Endothelial cell of umbilical vein (primary cell): Measurements from ENCODE around the gene C13orf46. TPM values are rescaled to one million over a fixed set of nuclear protein-coding genes. Genes with fewer than 3 reads are reported as not detected.

Experiments used
- BruUV-seq: library from RNA; stranded (reverse); fragments of 400-500 nt; replicated peaks from 2 replicates; lab custom pipeline; 2021; lab: Mats Ljungman, UMichigan
- CTCF ChIA-PET: fragments of 300-600, 350-600 bp; sonication (Branson Sonifier 250); formaldehyde crosslinking; loops from one replicate; lab custom pipeline; 2021; ENCODE audit warnings: antibody characterized with exemption, inconsistent platforms; lab: Charles Lee
- POLR2A ChIA-PET: fragments of 300-600, 350-600 bp; sonication (Branson Sonifier 250); formaldehyde crosslinking; loops from one replicate; lab custom pipeline; 2021; ENCODE audit warnings: antibody characterized with exemption, inconsistent platforms; lab: Charles Lee
- DNase-seq: peaks from one replicate; pipeline ENCODE4 v3.0.0-alpha.2; 2011; ENCODE audit warnings: low read depth, low spot score
- FAIRE-seq: peaks from 2 replicates; lab custom pipeline; 2011; peaks lifted over from hg19 to GRCh38; lab: Jason Lieb, UNC
- H2AFZ ChIP-seq: 2 replicates; pipeline ENCODE4 v1.6.0; 2012; ENCODE audit warnings: low read depth, low read length, control low read depth, inconsistent platforms
- H3K27ac ChIP-seq: 2 replicates; pipeline ENCODE4 v1.5.1; 2011; ENCODE audit warnings: low read depth, mild to moderate bottlenecking, control low read depth, low read length, moderate library complexity; ENCODE audit not compliant: insufficient read depth
- H3K27me3 ChIP-seq, 2 experiments: 2 replicates each; pipeline versions ENCODE4 v1.6.0 to v1.6.1; 2011; ENCODE audit warnings: low read length in 2 of 2, mixed read lengths in 1 of 2; ENCODE audit not compliant: control insufficient read depth in 2 of 2, insufficient read depth in 2 of 2
- H3K36me3 ChIP-seq, 2 experiments: 2 replicates in 1 of 2; 3 replicates in 1 of 2; pipeline ENCODE4 v1.5.1; 2011; ENCODE audit warnings: low read length in 2 of 2, mild to moderate bottlenecking in 1 of 2, moderate library complexity in 1 of 2; ENCODE audit not compliant: control insufficient read depth in 2 of 2, insufficient read depth in 2 of 2; ENCODE audit errors: extremely low read depth in 1 of 2
- H3K4me1 ChIP-seq: 3 replicates; pipeline ENCODE4 v1.5.1; 2011; ENCODE audit warnings: mild to moderate bottlenecking, low read length; ENCODE audit not compliant: control insufficient read depth, insufficient read depth; ENCODE audit errors: extremely low read depth
- H3K4me2 ChIP-seq: 2 replicates; pipeline ENCODE4 v1.6.1; 2011; ENCODE audit warnings: low read length, control low read depth, mixed read lengths; ENCODE audit not compliant: insufficient read depth
- H3K4me3 ChIP-seq, 3 experiments: fragments of 200-600 bp in 1 of 3; sonication (generic), shearing (Covaris generic) in 1 of 3; replicated peaks in 1 of 3; 2 replicates each; pipeline ENCODE4 v1.5.1; 2011 to 2016; ENCODE audit warnings: control low read depth in 3 of 3, low read length in 3 of 3, mild to moderate bottlenecking in 2 of 3, inconsistent platforms in 1 of 3, low read depth in 1 of 3, moderate library complexity in 1 of 3; ENCODE audit not compliant: insufficient read depth in 1 of 3
- H3K79me2 ChIP-seq: 2 replicates; pipeline ENCODE4 v1.6.0; 2012; ENCODE audit warnings: low read length, inconsistent platforms; ENCODE audit not compliant: control insufficient read depth, insufficient read depth
- H3K9ac ChIP-seq: replicated peaks from 2 replicates; pipeline ENCODE3; 2011; ENCODE audit warnings: low read length, control low read depth; ENCODE audit not compliant: insufficient read depth; ENCODE audit errors: extremely low read depth
- H3K9me1 ChIP-seq: replicated peaks from 3 replicates; pipeline ENCODE4 v1.6.0; 2011; ENCODE audit warnings: mild to moderate bottlenecking, low read length; ENCODE audit not compliant: control insufficient read depth, insufficient read depth; ENCODE audit errors: extremely low read depth
- H3K9me3 ChIP-seq: replicated peaks from 2 replicates; pipeline ENCODE4 v1.5.1; 2012; ENCODE audit warnings: low read length, inconsistent platforms; ENCODE audit not compliant: control insufficient read depth, insufficient read depth
- H4K20me1 ChIP-seq: replicated peaks from 2 replicates; pipeline ENCODE3; 2011; ENCODE audit warnings: mild to moderate bottlenecking, low read length; ENCODE audit not compliant: control insufficient read depth, insufficient read depth; ENCODE audit errors: extremely low read depth
- CTCF ChIP-seq, 2 donors: IDR thresholded peaks; 1 replicate in 1 of 2; 2 replicates in 1 of 2; pipeline ENCODE4 v1.5.1; 2011; ENCODE audit warnings: low read length in 2 of 2, mild to moderate bottlenecking in 2 of 2, moderate library complexity in 2 of 2, control low read depth in 1 of 2, inconsistent platforms in 1 of 2, low read depth in 1 of 2; ENCODE audit not compliant: insufficient read depth in 1 of 2; ENCODE audit errors: extremely low read depth in 1 of 2
- EZH2 ChIP-seq: IDR thresholded peaks from 2 replicates; pipeline ENCODE4 v1.6.1; 2012; ENCODE audit warnings: borderline replicate concordance, low read depth, mild to moderate bottlenecking, moderate library complexity, low read length, inconsistent platforms; ENCODE audit not compliant: severe bottlenecking
- FOS ChIP-seq: IDR thresholded peaks from 2 replicates; pipeline ENCODE4 v1.6.1; 2011; ENCODE audit warnings: mild to moderate bottlenecking, low read length, moderate library complexity, borderline replicate concordance; ENCODE audit not compliant: insufficient read depth
- GATA2 ChIP-seq: IDR thresholded peaks from 2 replicates; pipeline ENCODE4 v1.7.0; 2011; ENCODE audit warnings: low read depth, mild to moderate bottlenecking, moderate library complexity, mixed read lengths, low read length; ENCODE audit not compliant: insufficient read length, insufficient read depth
- JUN ChIP-seq: IDR thresholded peaks from 2 replicates; pipeline ENCODE4 v1.6.1; 2011; ENCODE audit warnings: borderline replicate concordance, low read depth; ENCODE audit not compliant: insufficient read length, insufficient read depth
- MAX ChIP-seq: IDR thresholded peaks from 2 replicates; pipeline ENCODE4 v1.6.1; 2011; ENCODE audit not compliant: insufficient read depth, insufficient read length
- MYC ChIP-seq: IDR thresholded peaks from one replicate; pipeline ENCODE4 v1.6.1; 2011; ENCODE audit warnings: mild to moderate bottlenecking, low read depth, low read length
- POLR2A ChIP-seq: IDR thresholded peaks from 2 replicates; pipeline ENCODE4 v1.6.1; 2012; ENCODE audit warnings: low read depth, mild to moderate bottlenecking, control low read depth, low read length
- POLR2AphosphoS5 ChIP-seq: IDR thresholded peaks from 2 replicates; pipeline ENCODE4 v1.6.1; 2012; ENCODE audit warnings: low read depth, mild to moderate bottlenecking, control low read depth, low read length, moderate library complexity; ENCODE audit not compliant: insufficient read depth
- dilution Hi-C: fragments of 300-500 bp; cut with MboI; formaldehyde crosslinking; loops from one replicate; pipeline ENCODE4 v1.15.0; 2019; ENCODE audit warnings: low sequenced_read_pairs; ENCODE audit not compliant: extremely low pct_ligation_motif_present
- intact Hi-C: fragments of 100-400 bp; cut with micrococcal nuclease; formaldehyde crosslinking; loops from one replicate; pipeline ENCODE4 v1.10.0; 2022
- polyA plus RNA-seq, 4 experiments: library from polyadenylated mRNA; depleted of rRNA in 3 of 4; stranded (reverse) in 3 of 4; unstranded in 1 of 4; fragments of >200 nt; gene quantifications; 2 replicates each; pipeline versions ENCODE4 v1.2.1 to v1.2.3, GENCODE V29; 2011 to 2012; ENCODE audit warnings: missing spikeins in 1 of 4
- total RNA-seq: library from RNA; stranded (reverse); gene quantifications from 2 replicates; pipeline ENCODE4 v1.2.3, GENCODE V29; 2021

Gene C13orf46
- total and polyA plus RNA-seq, 2 donors (not counting 3 experiments of a cell fraction or from before 2014, with no cell fraction given): 1.3 to 1.7 TPM

GRCh38 chr13:113946409-113947181 is 27.3 kb downstream of the C13orf46 start:
- CTCF ChIA-PET: interaction anchor here (0.8 to 3.1 kb wide), 16 partner anchors 8 to 284 kb away, joined by 3 to 30 read pairs (median 5); no protein-coding TSS in a partner anchor
- no TSS peak for BruUV-seq

More at GRCh38 chr13:113946409-113947181, 27.3 kb downstream of the C13orf46 start:
- Histone ChIP-seq H3K79me2 (no peaks in the 10 kb centered on the region), H3K27me3 (no peaks in the 10 kb centered on the region), H3K27ac (no peak overlapping the region), H3K4me2 (no peak overlapping the region), H3K36me3 (no peaks in the 10 kb centered on the region), H3K9me1 (no peaks in the 10 kb centered on the region), H3K9ac (no peak overlapping the region), H3K4me1 (no peaks in the 10 kb centered on the region), H3K9me3 (no peaks in the 10 kb centered on the region), H3K4me3 (no peak overlapping the region), H2AFZ (no peak overlapping the region), H4K20me1 (no peaks in the 10 kb centered on the region)
- DNase-seq (no peak), FAIRE-seq (no peak)
- TF ChIP-seq FOS (no peak), GATA2 (no peak), POLR2A (no peak), MAX (no peak), POLR2AphosphoS5 (no peak), CTCF (IDR thresholded peaks at IDR 0.05; ENCODE audit: extremely low read depth in 1 of 2, insufficient read depth in 1 of 2, low read depth in 1 of 2, low read length in 2 of 2) (no peak), JUN (no peak), MYC (no peak), EZH2 (no peak)
- dilution Hi-C loops (no loop called here), intact Hi-C loops (loop anchor here (1.0 kb wide), 1 partner anchor 129 kb away; no protein-coding TSS in a partner anchor)
- POLR2A ChIA-PET: no interaction called here
